ENCODE measurements around the gene USP10.
"Not testable (repeated sequence)": the region's sequence is repeated elsewhere in the genome, so short reads cannot be mapped to it uniquely, and the experiment has no call there.

USP10 gene

GRCh38 chr16:84673203-84673535, 26.6 kb upstream of the USP10 start:
- no peak for DNase-seq (ENCODE audit: low spot score)

GRCh38 chr16:84673561-84673960, 26.2 kb upstream of the USP10 start:
- no peak for DNase-seq (ENCODE audit: low spot score)

- no peak for DNase-seq (ENCODE audit: low spot score)
Measured at GRCh38 chr16:84675423-84675822, 24.4 kb upstream of the USP10 start.

- DNase-seq (ENCODE audit: low spot score), result no peak
Measured at GRCh38 chr16:84675884-84676283, 23.9 kb upstream of the USP10 start.

GRCh38 chr16:84677017-84677803, 22.6 kb upstream of the USP10 start:
- DNase-seq (ENCODE audit: low spot score), result no peak

- DNase-seq (ENCODE audit: low spot score), result no peak
Measured at GRCh38 chr16:84677849-84678248, 22.0 kb upstream of the USP10 start.

GRCh38 chr16:84678541-84678940, 21.3 kb upstream of the USP10 start:
- DNase-seq (ENCODE audit: low spot score), result no peak

- DNase-seq (ENCODE audit: low spot score), result no peak
Measured at GRCh38 chr16:84680165-84680842, 19.5 kb upstream of the USP10 start.

- DNase-seq (ENCODE audit: low spot score), result no peak
Measured at GRCh38 chr16:84680843-84681629, 18.8 kb upstream of the USP10 start.

- DNase-seq (ENCODE audit: low spot score), result no peak
Measured at GRCh38 chr16:84683691-84684591, 15.9 kb upstream of the USP10 start.

GRCh38 chr16:84684592-84684965, 15.2 kb upstream of the USP10 start:
- no peak for DNase-seq (ENCODE audit: low spot score)

GRCh38 chr16:84685210-84685609, 14.6 kb upstream of the USP10 start:
- no peak for DNase-seq (ENCODE audit: low spot score)

- no peak for DNase-seq (ENCODE audit: low spot score)
Measured at GRCh38 chr16:84686707-84687298, 13.0 kb upstream of the USP10 start.

GRCh38 chr16:84687715-84688114, 12.1 kb upstream of the USP10 start:
- no peak for DNase-seq (ENCODE audit: low spot score)

GRCh38 chr16:84688163-84688562, 11.6 kb upstream of the USP10 start:
- not testable (repeated sequence) for DNase-seq (ENCODE audit: low spot score)

- DNase-seq (ENCODE audit: low spot score), result no peak
Measured at GRCh38 chr16:84689111-84689510, 10.7 kb upstream of the USP10 start.

GRCh38 chr16:84690088-84690819, 9.5 kb upstream of the USP10 start:
- no peak for DNase-seq (ENCODE audit: low spot score)

- DNase-seq (ENCODE audit: low spot score), result no peak
Measured at GRCh38 chr16:84692451-84693214, 7.2 kb upstream of the USP10 start.

GRCh38 chr16:84693869-84694268, 5.9 kb upstream of the USP10 start:
- DNase-seq (ENCODE audit: low spot score), result not testable (repeated sequence)

GRCh38 chr16:84694980-84695379, 4.8 kb upstream of the USP10 start:
- DNase-seq (ENCODE audit: low spot score), result no peak

Measured in LoVo (cell line).